Measurements from ENCODE around the gene CFAP74.
"Not testable (repeated sequence)": the region's sequence is repeated elsewhere in the genome, so short reads cannot be mapped to it uniquely, and the experiment has no call there.

Gene CFAP74

GRCh38 chr1:1943834-1944570 is 59.6 kb downstream of the CFAP74 start:
- no peak for DNase-seq

GRCh38 chr1:1942753-1943656 is 60.6 kb downstream of the CFAP74 start:
- no peak for DNase-seq

GRCh38 chr1:1941868-1942752 is 61.5 kb downstream of the CFAP74 start:
- DNase-seq, result no peak

- no peak for DNase-seq
Measured at GRCh38 chr1:1941211-1941841, 62.3 kb downstream of the CFAP74 start.

GRCh38 chr1:1940123-1940425 is 63.5 kb downstream of the CFAP74 start:
- no peak for DNase-seq

- DNase-seq, result no peak
Measured at GRCh38 chr1:1939296-1940122, 64.1 kb downstream of the CFAP74 start.

GRCh38 chr1:1938613-1939295 is 64.8 kb downstream of the CFAP74 start:
- no peak for DNase-seq

GRCh38 chr1:1938276-1938573 is 65.4 kb downstream of the CFAP74 start:
- DNase-seq, result no peak

- no peak for DNase-seq
Measured at GRCh38 chr1:1937549-1938275, 65.9 kb downstream of the CFAP74 start.

GRCh38 chr1:1937061-1937460 is 66.5 kb downstream of the CFAP74 start:
- no peak for DNase-seq

- not testable (repeated sequence) for DNase-seq
Measured at GRCh38 chr1:1934848-1935247, 68.7 kb downstream of the CFAP74 start.

- DNase-seq, result no peak
Measured at GRCh38 chr1:1929639-1930545, 73.7 kb downstream of the CFAP74 start.

- DNase-seq, result no peak
Measured at GRCh38 chr1:1929102-1929638, 74.4 kb downstream of the CFAP74 start.

- DNase-seq, result no peak
Measured at GRCh38 chr1:1928231-1929101, 75.1 kb downstream of the CFAP74 start.

- no peak for DNase-seq
Measured at GRCh38 chr1:1927751-1928150, 75.8 kb downstream of the CFAP74 start.

GRCh38 chr1:1926886-1927660 is 76.5 kb downstream of the CFAP74 start:
- DNase-seq, result no peak

GRCh38 chr1:1926346-1926811 is 77.2 kb downstream of the CFAP74 start:
- no peak for DNase-seq

Measured in NCI-H2107 (cell line).